GM18499 (cell line): ENCODE measurements around the gene DLGAP5.

Source experiments
- ATAC-seq: cut with Tn5 transposase; IDR thresholded peaks from one replicate; pipeline ENCODE4 v1.9.1; 2021; ENCODE audit warnings: moderate number of reproducible peaks; ENCODE audit not compliant: insufficient read depth, unreplicated experiment

Gene DLGAP5

GRCh38 chr14:55192054-55192621 is 753 bp upstream of the DLGAP5 start:
- ATAC-seq = no peak

- ATAC-seq = no peak
Measured at GRCh38 chr14:55190906-55191202, 531 bp downstream of the DLGAP5 start.

GRCh38 chr14:55188686-55189295 is 2.6 kb downstream of the DLGAP5 start:
- ATAC-seq = no peak

- peak; percentile 90 for ATAC-seq
Measured at GRCh38 chr14:55180434-55180833, 11.0 kb downstream of the DLGAP5 start.

GRCh38 chr14:55180006-55180405 is 11.4 kb downstream of the DLGAP5 start:
- ATAC-seq = no peak

- ATAC-seq = no peak
Measured at GRCh38 chr14:55170526-55170925, 20.9 kb downstream of the DLGAP5 start.

- ATAC-seq = no peak
Measured at GRCh38 chr14:55160989-55161388, 30.4 kb downstream of the DLGAP5 start.

GRCh38 chr14:55158412-55158811 is 33.0 kb downstream of the DLGAP5 start:
- ATAC-seq = no peak

GRCh38 chr14:55157080-55157479 is 34.3 kb downstream of the DLGAP5 start:
- ATAC-seq = no peak

GRCh38 chr14:55153951-55154350 is 37.4 kb downstream of the DLGAP5 start:
- no peak for ATAC-seq

- no peak for ATAC-seq
Measured at GRCh38 chr14:55152052-55152753, 39.2 kb downstream of the DLGAP5 start.

- no peak for ATAC-seq
Measured at GRCh38 chr14:55151601-55152000, 39.8 kb downstream of the DLGAP5 start.

- ATAC-seq = no peak
Measured at GRCh38 chr14:55146425-55146824, 45.0 kb downstream of the DLGAP5 start.

- ATAC-seq = no peak
Measured at GRCh38 chr14:55142466-55142865, 48.9 kb downstream of the DLGAP5 start.

GRCh38 chr14:55141825-55142224 is 49.6 kb downstream of the DLGAP5 start:
- no peak for ATAC-seq

- no peak for ATAC-seq
Measured at GRCh38 chr14:55139696-55140509, 51.5 kb downstream of the DLGAP5 start.

- ATAC-seq = no peak
Measured at GRCh38 chr14:55139141-55139540, 52.2 kb downstream of the DLGAP5 start.

- no peak for ATAC-seq
Measured at GRCh38 chr14:55138091-55138490, 53.3 kb downstream of the DLGAP5 start.

- ATAC-seq = no peak
Measured at GRCh38 chr14:55136885-55137786, 54.2 kb downstream of the DLGAP5 start.

GRCh38 chr14:55136241-55136640 is 55.1 kb downstream of the DLGAP5 start:
- ATAC-seq = no peak
